Osteoblast (primary cell): Measurements from ENCODE around the gene LCNL1. TPM values are rescaled to one million over a fixed set of nuclear protein-coding genes. Genes with fewer than 3 reads are reported as not detected.

ENCODE experiments used
- DNase-seq: peaks from one replicate; pipeline ENCODE4 v3.0.0; 2011; ENCODE audit warnings: low spot score, mixed read lengths; ENCODE audit not compliant: insufficient read length; ENCODE audit errors: missing footprints
- H2AFZ ChIP-seq: 2 replicates; pipeline ENCODE4 v1.6.0; 2011; ENCODE audit warnings: mild to moderate bottlenecking, low read length
- H3K27ac ChIP-seq: 2 replicates; pipeline ENCODE4 v1.5.1; 2011; ENCODE audit warnings: mild to moderate bottlenecking, low read depth, low read length, moderate library complexity
- H3K27me3 ChIP-seq: 2 replicates; pipeline ENCODE4 v1.6.0; 2012; ENCODE audit warnings: mild to moderate bottlenecking, control low read depth, inconsistent platforms, low read length, moderate library complexity; ENCODE audit not compliant: insufficient read depth
- H3K36me3 ChIP-seq: 2 replicates; pipeline ENCODE4 v1.5.1; 2011; ENCODE audit warnings: mild to moderate bottlenecking, low read length, control low read depth, moderate library complexity; ENCODE audit not compliant: insufficient read depth
- H3K4me1 ChIP-seq: 2 replicates; pipeline ENCODE4 v1.5.1; 2011; ENCODE audit warnings: mild to moderate bottlenecking, low read length, control low read depth, moderate library complexity; ENCODE audit not compliant: insufficient read depth
- H3K4me2 ChIP-seq: 2 replicates; pipeline ENCODE4 v1.6.0; 2011; ENCODE audit warnings: mild to moderate bottlenecking, low read length; ENCODE audit not compliant: insufficient read depth
- H3K4me3 ChIP-seq: fragments of 200-600 bp; sonication (generic); 3 replicates; pipeline ENCODE4 v1.5.1; 2012; ENCODE audit warnings: mild to moderate bottlenecking, low read length, inconsistent platforms; ENCODE audit not compliant: insufficient read depth
- H3K79me2 ChIP-seq: 2 replicates; pipeline ENCODE4 v1.6.0; 2012; ENCODE audit warnings: mild to moderate bottlenecking, low read length, control low read depth, inconsistent platforms; ENCODE audit not compliant: insufficient read depth
- H3K9me3 ChIP-seq: 2 replicates; pipeline ENCODE4 v1.5.1; 2011; ENCODE audit warnings: low read depth, low read length, control low read depth
- H4K20me1 ChIP-seq: 2 replicates; pipeline ENCODE4 v1.6.0; 2012; ENCODE audit warnings: mild to moderate bottlenecking, low read length, control low read depth; ENCODE audit not compliant: insufficient read depth
- CTCF ChIP-seq: IDR thresholded peaks from 2 replicates; pipeline ENCODE4 v1.5.1; 2011; ENCODE audit warnings: mild to moderate bottlenecking, low read depth, low read length, moderate library complexity; ENCODE audit errors: extremely low read depth
- total RNA-seq: library from RNA; depleted of rRNA; stranded (reverse); fragments of >200 nt; gene quantifications from 2 replicates; pipeline ENCODE4 v1.2.3, GENCODE V29; 2012

LCNL1 gene
- total RNA-seq, 1 donor, result 5.4 TPM

GRCh38 chr9:137017791-137018497, 35.2 kb downstream of the LCNL1 start:
- DNase-seq, result no peak
- Histone ChIP-seq H3K4me1 (no peaks in the 10 kb centered on the region), H3K4me3 (no peak overlapping the region), H3K79me2 (no peaks in the 10 kb centered on the region), H3K27me3 (no peaks in the 10 kb centered on the region), H2AFZ (no peak overlapping the region), H3K27ac (no peak overlapping the region), H3K9me3 (no peaks in the 10 kb centered on the region), H3K4me2 (no peak overlapping the region), H4K20me1 (peaks cover 6% of the 10 kb centered on the region), H3K36me3 (no peaks in the 10 kb centered on the region)
- no peak for TF ChIP-seq CTCF

GRCh38 chr9:137018761-137019559, 36.2 kb downstream of the LCNL1 start:
- Histone ChIP-seq H3K27me3 (no peaks in the 10 kb centered on the region), H3K4me2 (no peak overlapping the region), H3K4me3 (no peak overlapping the region), H3K4me1 (no peaks in the 10 kb centered on the region), H3K36me3 (no peaks in the 10 kb centered on the region), H3K9me3 (no peaks in the 10 kb centered on the region), H3K27ac (no peak overlapping the region), H4K20me1 (peaks cover 6% of the 10 kb centered on the region), H2AFZ (no peak overlapping the region), H3K79me2 (no peaks in the 10 kb centered on the region)
- no peak for DNase-seq
- TF ChIP-seq CTCF, result no peak

- Histone ChIP-seq H2AFZ (no peak overlapping the region), H3K79me2 (no peaks in the 10 kb centered on the region), H3K36me3 (no peaks in the 10 kb centered on the region), H3K9me3 (no peaks in the 10 kb centered on the region), H3K4me2 (no peak overlapping the region), H4K20me1 (peaks cover 6% of the 10 kb centered on the region), H3K4me1 (no peaks in the 10 kb centered on the region), H3K27me3 (no peaks in the 10 kb centered on the region), H3K4me3 (no peak overlapping the region), H3K27ac (no peak overlapping the region)
- no peak for TF ChIP-seq CTCF
- no peak for DNase-seq
Measured at GRCh38 chr9:137019891-137020683, 37.3 kb downstream of the LCNL1 start.
